SK-N-SH (cell line): ENCODE data around the gene DLX6. TPM values are rescaled to one million over a fixed set of nuclear protein-coding genes. Genes with fewer than 3 reads are reported as not detected.

ENCODE experiments used
- CTCF ChIA-PET: fragments of 300-600, 350-600 bp; formaldehyde crosslinking; extraction: SDS; loops from one replicate; lab custom pipeline; 2021; lab: Yijun Ruan, JAX
- POLR2A ChIA-PET: fragments of 350-600 bp; sonication (Branson Sonifier 250); formaldehyde crosslinking; extraction: SDS; loops from one replicate; lab custom pipeline; 2020; ENCODE audit warnings: antibody characterized with exemption, inconsistent platforms; lab: Yijun Ruan, JAX
- DNase-seq: peaks from one replicate; pipeline ENCODE4 v3.0.0; 2012
- H2AFZ ChIP-seq: fragments of 200-600 bp; sonication (generic); 2 replicates; pipeline ENCODE4 v1.8.1; 2016; ENCODE audit warnings: antibody characterized with exemption, mild to moderate bottlenecking, low read depth
- H3F3A ChIP-seq: fragments of 200-600 bp; sonication (generic); replicated peaks from 2 replicates; pipeline ENCODE3; 2016; ENCODE audit warnings: antibody characterized with exemption, mild to moderate bottlenecking; ENCODE audit not compliant: insufficient read depth
- H3K27ac ChIP-seq, 2 experiments: fragments of 200-500 bp in 1 of 2; fragments of 200-600 bp in 1 of 2; sonication (Bioruptor generic) in 1 of 2; sonication (generic), shearing (Covaris generic) in 1 of 2; 2 replicates each; pipeline versions ENCODE4 v1.5.1 to v1.6.1; 2014 to 2016; ENCODE audit warnings: low read depth in 2 of 2, inconsistent platforms in 1 of 2, low read length in 1 of 2, mild to moderate bottlenecking in 1 of 2, mixed read lengths in 1 of 2
- H3K27me3 ChIP-seq: fragments of 200-600 bp; sonication (generic), shearing (Covaris generic); 2 replicates; pipeline ENCODE4 v1.6.1; 2016; ENCODE audit warnings: mixed run types; ENCODE audit not compliant: insufficient read depth
- H3K36me3 ChIP-seq, 2 experiments: fragments of 200-500 bp in 1 of 2; fragments of 200-600 bp in 1 of 2; sonication (Bioruptor generic) in 1 of 2; sonication (generic) in 1 of 2; replicated peaks in 1 of 2; 2 replicates each; pipeline versions ENCODE3 to v1.5.1; 2014 to 2016; ENCODE audit warnings: low read length in 1 of 2, mild to moderate bottlenecking in 1 of 2; ENCODE audit not compliant: insufficient read depth in 2 of 2, control insufficient read depth in 1 of 2
- H3K4me1 ChIP-seq, 2 experiments: fragments of 200-500 bp in 1 of 2; fragments of 200-600 bp in 1 of 2; sonication (Bioruptor generic) in 1 of 2; sonication (generic), shearing (Covaris generic) in 1 of 2; 2 replicates each; pipeline versions ENCODE4 v1.5.1 to v1.6.1; 2014 to 2016; ENCODE audit warnings: low read depth in 1 of 2, low read length in 1 of 2, mixed run types in 1 of 2; ENCODE audit not compliant: insufficient read depth in 2 of 2, control insufficient read depth in 1 of 2
- H3K4me2 ChIP-seq: fragments of 200-600 bp; sonication (generic), shearing (Covaris generic); 2 replicates; pipeline ENCODE4 v1.6.1; 2017; ENCODE audit warnings: mixed run types
- H3K4me3 ChIP-seq, 2 experiments: fragments of 200-500 bp in 1 of 2; fragments of 200-600 bp in 1 of 2; sonication (Bioruptor generic) in 1 of 2; sonication (generic), shearing (Covaris generic) in 1 of 2; 2 replicates each; pipeline versions ENCODE4 v1.5.1 to v1.8.1; 2014 to 2016; ENCODE audit warnings: low read depth in 2 of 2, inconsistent platforms in 1 of 2, low read length in 1 of 2, mild to moderate bottlenecking in 1 of 2, mixed read lengths in 1 of 2, moderate library complexity in 1 of 2
- H3K79me2 ChIP-seq: fragments of 200-600 bp; sonication (generic); 2 replicates; pipeline ENCODE4 v1.8.1; 2017; ENCODE audit warnings: mild to moderate bottlenecking; ENCODE audit not compliant: insufficient read depth
- H3K9ac ChIP-seq: fragments of 200-600 bp; sonication (generic); 2 replicates; pipeline ENCODE4 v1.6.1; 2017; ENCODE audit warnings: mixed run types
- H3K9me2 ChIP-seq: fragments of 200-600 bp; sonication (generic); 2 replicates; pipeline ENCODE4 v1.6.1; 2017; ENCODE audit warnings: mixed run types
- H3K9me3 ChIP-seq: fragments of 200-600 bp; sonication (generic); 2 replicates; pipeline ENCODE4 v1.6.1; 2017; ENCODE audit warnings: mixed run types, mild to moderate bottlenecking, moderate library complexity
- H4K20me1 ChIP-seq: fragments of 200-600 bp; sonication (generic); 2 replicates; pipeline ENCODE4 v1.6.1; 2017; ENCODE audit warnings: mild to moderate bottlenecking, mixed run types; ENCODE audit not compliant: insufficient read depth
- CHD2 ChIP-seq: fragments of 150-350 bp; IDR thresholded peaks from 2 replicates; pipeline ENCODE4 v1.6.1; 2018; ENCODE audit warnings: low read length; ENCODE audit not compliant: partially characterized antibody
- EP300 ChIP-seq, 2 experiments: IDR thresholded peaks; 2 replicates each; pipeline versions ENCODE4 v1.4.0 to v1.6.1; 2012; ENCODE audit warnings: borderline replicate concordance in 1 of 2, low read depth in 1 of 2, low read length in 1 of 2
- EZH2phosphoT487 ChIP-seq: fragments of 200-600 bp; sonication (generic); IDR thresholded peaks from 2 replicates; pipeline ENCODE4 v1.6.1; 2017; ENCODE audit warnings: low read depth, mixed run types, mild to moderate bottlenecking, antibody characterized with exemption, moderate library complexity, borderline replicate concordance
- FOXM1 ChIP-seq: IDR thresholded peaks from 2 replicates; pipeline ENCODE4 v1.4.0; 2012; ENCODE audit warnings: low read depth, mild to moderate bottlenecking
- GABPA ChIP-seq: IDR thresholded peaks from 2 replicates; pipeline ENCODE4 v1.4.0; 2012; ENCODE audit warnings: low read depth, mild to moderate bottlenecking
- IRF3 ChIP-seq: fragments of 150-350 bp; IDR thresholded peaks from 2 replicates; pipeline ENCODE4 v1.6.1; 2016; ENCODE audit warnings: mild to moderate bottlenecking, low read depth, low read length
- NRF1 ChIP-seq: IDR thresholded peaks from 2 replicates; pipeline ENCODE4 v1.6.1; 2012; ENCODE audit warnings: low read depth, mild to moderate bottlenecking, low read length
- POLR2AphosphoS5 ChIP-seq: IDR thresholded peaks from 2 replicates; pipeline ENCODE4 v1.6.1; 2012; ENCODE audit warnings: low read depth, low read length
- RCOR1 ChIP-seq: fragments of 150-350 bp; IDR thresholded peaks from 2 replicates; pipeline ENCODE4 v1.6.1; 2017; ENCODE audit warnings: antibody characterized with exemption, low read length
- REST ChIP-seq: IDR thresholded peaks from 2 replicates; pipeline ENCODE4 v1.6.1; 2012; ENCODE audit warnings: mild to moderate bottlenecking, low read depth, low read length, moderate library complexity
- RXRA ChIP-seq: IDR thresholded peaks from 2 replicates; pipeline ENCODE4 v1.4.0; 2012; ENCODE audit warnings: low read depth, mild to moderate bottlenecking, borderline replicate concordance
- SMC3 ChIP-seq: IDR thresholded peaks from 2 replicates; pipeline ENCODE4 v1.6.1; 2012; ENCODE audit warnings: low read depth, low read length, improper control_type of control experiment
- TCF12 ChIP-seq: IDR thresholded peaks from 2 replicates; pipeline ENCODE4 v1.4.0; 2012
- TEAD4 ChIP-seq: IDR thresholded peaks from 2 replicates; pipeline ENCODE4 v1.4.0; 2012; ENCODE audit warnings: mild to moderate bottlenecking, borderline replicate concordance; ENCODE audit not compliant: insufficient read depth
- USF2 ChIP-seq: fragments of 150-350 bp; IDR thresholded peaks from 2 replicates; pipeline ENCODE4 v1.6.1; 2017; ENCODE audit warnings: antibody characterized with exemption, low read length, low read depth, borderline replicate concordance
- YY1 ChIP-seq: IDR thresholded peaks from 2 replicates; pipeline ENCODE4 v1.4.0; 2012; ENCODE audit warnings: low read depth, mild to moderate bottlenecking
- WGBS: methylation state at CpG from one replicate; pipeline ENCODE4 v1.1.6; 2017; ENCODE audit warnings: low lambda C conversion rate; 5-methylcytosine and 5-hydroxymethylcytosine counted together
- polyA plus RNA-seq, 3 experiments: library from polyadenylated mRNA; depleted of rRNA; stranded (reverse); fragments of >200 nt; gene quantifications; 2 replicates each; pipeline ENCODE4 v1.2.3, GENCODE V29; 2012

Gene DLX6
- polyA plus RNA-seq, 1 of the 3 experiments (the other 2 are of a cell fraction), result 0.23 TPM

GRCh38 chr7:96982586-96982985 lies 22.8 kb upstream of the DLX6 start:
- H3K9me2 ChIP-seq, result no peaks in the 10 kb centered on the region
- 53% methylated on average over 1 of the region's 1 CpG for WGBS
- CTCF ChIA-PET, result no interaction called here
- no peaks in the 10 kb centered on the region for H3K79me2 ChIP-seq
- no peaks in the 10 kb centered on the region for H3F3A ChIP-seq
- no peak overlapping the region for H3K4me3 ChIP-seq
- H3K27me3 ChIP-seq, result no peaks in the 10 kb centered on the region
- H2AFZ ChIP-seq, result no peak overlapping the region
- H3K36me3 ChIP-seq, result no peaks in the 10 kb centered on the region
- H3K9ac ChIP-seq, result no peak overlapping the region
- H3K27ac ChIP-seq, result no peak overlapping the region
- DNase-seq, result no peak
- H4K20me1 ChIP-seq, result no peaks in the 10 kb centered on the region
- H3K4me2 ChIP-seq, result no peak overlapping the region
- H3K9me3 ChIP-seq, result no peaks in the 10 kb centered on the region
- TF ChIP-seq TCF12 (no peak), RCOR1 (no peak), POLR2AphosphoS5 (no peak), EZH2phosphoT487 (no peak), REST (no peak), USF2 (no peak), YY1 (no peak), GABPA (no peak), RXRA (no peak), CHD2 (no peak), IRF3 (no peak), EP300 (IDR thresholded peaks at IDR 0.05; ENCODE audit: borderline replicate concordance in 1 of 2, low read depth in 1 of 2, low read length in 1 of 2) (no peak), TEAD4 (no peak), FOXM1 (no peak), NRF1 (no peak), SMC3 (no peak)
- POLR2A ChIA-PET, result no interaction called here
- H3K4me1 ChIP-seq, result no peaks in the 10 kb centered on the region
